ENCODE measurements around the gene EEF1AKMT3. TPM values are rescaled to one million over a fixed set of nuclear protein-coding genes. Genes with fewer than 3 reads are reported as not detected.

The EEF1AKMT3 gene
- total RNA-seq, 3 donors from 2014 or later (not counting 1 experiment from before 2014, with no cell fraction given): 1.3 to 2.6 (median 2.2) TPM

DNA sequence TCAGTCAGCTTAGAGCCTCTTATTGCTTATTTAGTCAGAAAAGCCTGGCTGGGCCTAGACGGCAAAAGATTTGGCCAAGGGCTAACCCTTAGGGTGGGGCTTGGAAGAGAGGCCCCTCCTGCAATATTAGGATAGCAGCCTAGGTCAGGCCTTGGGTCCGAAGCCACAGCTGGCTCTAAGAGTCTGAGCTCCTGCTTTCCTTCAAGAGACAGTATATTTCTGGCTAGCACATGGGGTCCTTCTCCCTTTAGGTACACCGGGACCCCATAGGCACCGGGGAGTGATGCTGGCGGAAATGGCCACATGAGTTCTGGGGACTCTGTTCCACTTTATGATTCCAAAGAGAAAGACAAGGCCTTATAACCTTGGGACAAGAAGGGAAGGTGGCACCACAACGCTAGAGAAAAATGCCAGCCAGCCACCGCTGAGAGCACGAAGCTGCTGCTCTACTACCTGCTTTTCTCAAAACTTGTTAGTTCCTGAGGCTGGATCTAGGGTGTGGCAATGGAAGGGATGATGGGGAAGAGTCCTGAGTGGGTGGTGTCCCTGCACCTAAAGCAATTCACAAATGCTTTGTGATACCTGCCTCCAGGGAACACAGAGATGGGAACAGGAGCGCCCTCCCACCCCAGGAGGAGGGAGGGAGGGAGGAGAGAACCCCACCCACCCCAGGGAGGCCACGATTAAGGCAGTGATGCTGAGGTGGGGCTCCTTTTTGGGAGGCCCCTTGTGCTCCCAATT is 49.2 kb downstream of the EEF1AKMT3 start:
- Histone ChIP-seq H3K4me3 (ENCODE audit: low read length) (no peak overlapping the region), H3K36me3 (ENCODE audit: control insufficient read depth, insufficient read depth, low read length) (peaks cover 62% of the 10 kb centered on the region), H3K9me3 (ENCODE audit: control insufficient read depth, insufficient read depth, low read length) (no peaks in the 10 kb centered on the region), H3K4me1 (ENCODE audit: control insufficient read depth, insufficient read depth, low read length) (no peaks in the 10 kb centered on the region), H3K27ac (ENCODE audit: low read length) (no peak overlapping the region), H3K27me3 (ENCODE audit: control insufficient read depth, insufficient read depth, low read length) (no peaks in the 10 kb centered on the region)
- ATAC-seq (no peak), DNase-seq (no peak)
- Mint-ChIP-seq H3K36me3 (peaks cover 5% of the 10 kb centered on the region), H3K9me3 (no peaks in the 10 kb centered on the region), H3K4me3 (no peak overlapping the region), H3K4me1 (peaks cover 11 to 18% of the 10 kb centered on the region in 2 donors), H3K27ac (no peak overlapping the region), H3K27me3 (ENCODE audit: low read depth in 2 of 2) (no peaks in the 10 kb centered on the region)
- intact Hi-C loops (cut with micrococcal nuclease): no loop called here
- TF ChIP-seq, protein P1, sequence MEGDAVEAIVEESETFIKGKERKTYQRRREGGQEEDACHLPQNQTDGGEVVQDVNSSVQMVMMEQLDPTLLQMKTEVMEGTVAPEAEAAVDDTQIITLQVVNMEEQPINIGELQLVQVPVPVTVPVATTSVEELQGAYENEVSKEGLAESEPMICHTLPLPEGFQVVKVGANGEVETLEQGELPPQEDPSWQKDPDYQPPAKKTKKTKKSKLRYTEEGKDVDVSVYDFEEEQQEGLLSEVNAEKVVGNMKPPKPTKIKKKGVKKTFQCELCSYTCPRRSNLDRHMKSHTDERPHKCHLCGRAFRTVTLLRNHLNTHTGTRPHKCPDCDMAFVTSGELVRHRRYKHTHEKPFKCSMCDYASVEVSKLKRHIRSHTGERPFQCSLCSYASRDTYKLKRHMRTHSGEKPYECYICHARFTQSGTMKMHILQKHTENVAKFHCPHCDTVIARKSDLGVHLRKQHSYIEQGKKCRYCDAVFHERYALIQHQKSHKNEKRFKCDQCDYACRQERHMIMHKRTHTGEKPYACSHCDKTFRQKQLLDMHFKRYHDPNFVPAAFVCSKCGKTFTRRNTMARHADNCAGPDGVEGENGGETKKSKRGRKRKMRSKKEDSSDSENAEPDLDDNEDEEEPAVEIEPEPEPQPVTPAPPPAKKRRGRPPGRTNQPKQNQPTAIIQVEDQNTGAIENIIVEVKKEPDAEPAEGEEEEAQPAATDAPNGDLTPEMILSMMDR (IDR thresholded peaks at IDR 0.05): no peak
- 97% methylated on average over 9 of the region's 10 CpGs for WGBS (ENCODE audit: insufficient coverage)

DNA sequence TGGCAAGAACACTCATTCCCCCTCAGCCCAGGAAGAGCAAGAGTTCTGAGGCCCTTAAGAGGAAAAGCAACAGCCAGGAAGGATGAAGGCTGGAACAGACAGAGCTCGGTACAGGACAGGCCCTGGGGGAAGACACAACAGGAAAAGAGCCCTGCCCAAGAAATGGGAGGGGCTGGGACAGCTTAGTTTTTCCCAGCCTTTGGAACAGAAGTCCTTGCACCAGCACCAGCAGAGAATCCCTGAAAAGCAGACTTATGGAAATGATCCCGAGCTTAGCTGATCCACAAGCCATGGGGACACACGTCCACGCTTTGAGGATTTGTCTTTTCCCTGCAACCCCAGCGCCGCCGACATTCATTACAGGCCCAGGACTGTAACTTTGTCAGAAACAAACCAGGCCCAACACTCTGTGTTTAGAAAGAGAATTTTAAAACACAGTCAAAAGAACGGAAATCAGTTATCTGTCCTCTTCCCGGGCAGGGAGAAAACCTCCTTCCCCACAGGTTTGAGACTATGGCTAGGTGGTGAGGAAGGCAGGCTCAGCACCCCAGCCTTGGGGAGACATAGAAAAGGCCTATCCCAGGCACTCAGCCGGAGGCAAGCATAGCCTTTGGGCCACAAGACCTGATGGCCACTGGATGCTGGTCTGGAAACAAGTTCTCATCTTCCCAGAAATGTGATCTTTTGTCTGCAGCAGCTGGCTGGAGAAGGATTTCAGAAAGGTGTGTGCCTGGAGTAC is 50.1 kb downstream of the EEF1AKMT3 start:
- no peaks in the 10 kb centered on the region for H3K27me3 ChIP-seq (ENCODE audit: control insufficient read depth, insufficient read depth, low read length)
- no peaks in the 10 kb centered on the region for H3K27me3 Mint-ChIP-seq (ENCODE audit: low read depth in 2 of 2)
- ATAC-seq (no peak), DNase-seq (no peak)
- no peaks in the 10 kb centered on the region for H3K9me3 ChIP-seq (ENCODE audit: control insufficient read depth, insufficient read depth, low read length)
- H3K36me3 ChIP-seq (ENCODE audit: control insufficient read depth, insufficient read depth, low read length): peaks cover 71% of the 10 kb centered on the region
- H3K4me1 Mint-ChIP-seq: peaks cover 11 to 24% of the 10 kb centered on the region in 2 donors
- H3K9me3 Mint-ChIP-seq: no peaks in the 10 kb centered on the region
- H3K4me3 Mint-ChIP-seq: no peak overlapping the region
- H3K4me3 ChIP-seq (ENCODE audit: low read length): no peak overlapping the region
- H3K4me1 ChIP-seq (ENCODE audit: control insufficient read depth, insufficient read depth, low read length): no peaks in the 10 kb centered on the region
- peaks cover 5% of the 10 kb centered on the region for H3K36me3 Mint-ChIP-seq
- intact Hi-C loops (cut with micrococcal nuclease): no loop called here
- no peak overlapping the region for H3K27ac ChIP-seq (ENCODE audit: low read length)
- WGBS (ENCODE audit: insufficient coverage): 95% methylated on average over 10 of the region's 10 CpGs
- H3K27ac Mint-ChIP-seq: no peak overlapping the region
- TF ChIP-seq, protein P1 (IDR thresholded peaks at IDR 0.05): no peak

DNA sequence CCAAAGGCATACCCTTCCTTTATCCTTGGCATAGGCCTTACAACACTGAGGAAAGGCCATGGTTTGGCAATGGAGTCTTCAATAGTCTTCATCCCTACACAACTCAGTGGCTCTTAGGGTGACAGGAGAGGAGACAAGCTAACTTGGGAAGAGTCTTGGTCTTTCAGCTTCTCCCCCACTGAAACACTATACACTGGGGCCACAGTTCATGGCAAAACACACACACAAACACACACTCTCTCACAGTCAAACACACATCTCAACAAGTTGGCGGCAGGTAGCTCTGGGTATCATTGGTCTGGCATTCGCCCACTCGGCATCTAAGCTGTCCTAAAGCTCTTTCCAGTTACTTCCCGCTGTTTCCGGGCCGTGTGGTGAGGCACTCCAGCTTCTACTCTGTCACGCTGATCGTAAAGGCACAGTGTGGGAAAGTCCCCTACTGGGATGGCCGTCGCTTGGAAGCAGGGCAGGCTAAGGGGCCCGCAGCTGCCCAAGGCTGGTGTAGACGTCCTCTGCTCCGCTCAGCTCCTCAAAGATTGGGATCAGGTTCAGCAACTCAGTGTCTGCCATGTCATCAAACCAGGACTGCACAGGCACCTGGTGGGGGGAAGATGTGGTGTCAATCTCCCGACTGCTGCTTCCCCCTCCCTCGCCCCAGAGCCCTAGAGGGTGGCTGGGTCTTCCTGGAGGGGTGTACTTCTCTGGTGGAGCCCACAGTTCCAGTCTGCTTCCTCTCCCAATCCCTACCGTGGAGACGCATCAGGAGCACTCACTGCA is 50.9 kb downstream of the EEF1AKMT3 start:
- Histone ChIP-seq H3K27me3 (ENCODE audit: control insufficient read depth, insufficient read depth, low read length) (no peaks in the 10 kb centered on the region), H3K4me1 (ENCODE audit: control insufficient read depth, insufficient read depth, low read length) (no peaks in the 10 kb centered on the region), H3K4me3 (ENCODE audit: low read length) (no peak overlapping the region), H3K36me3 (ENCODE audit: control insufficient read depth, insufficient read depth, low read length) (peaks cover 77% of the 10 kb centered on the region), H3K27ac (ENCODE audit: low read length) (no peak overlapping the region), H3K9me3 (ENCODE audit: control insufficient read depth, insufficient read depth, low read length) (no peaks in the 10 kb centered on the region)
- 97% methylated on average over 16 of the region's 17 CpGs for WGBS (ENCODE audit: insufficient coverage)
- ATAC-seq (no peak), DNase-seq (no peak)
- intact Hi-C loops (cut with micrococcal nuclease): no loop called here
- Mint-ChIP-seq H3K27me3 (ENCODE audit: low read depth in 2 of 2) (no peaks in the 10 kb centered on the region), H3K9me3 (no peaks in the 10 kb centered on the region), H3K36me3 (peaks cover 5% of the 10 kb centered on the region), H3K27ac (no peak overlapping the region), H3K4me3 (no peak overlapping the region), H3K4me1 (peaks cover 11 to 22% of the 10 kb centered on the region in 2 donors)
- TF ChIP-seq, protein P1 (IDR thresholded peaks at IDR 0.05): no peak

All from natural killer cell (primary cell).